ENCODE measurements around the gene PBXIP1. TPM values are rescaled to one million over a fixed set of nuclear protein-coding genes. Genes with fewer than 3 reads are reported as not detected.
A peak's percentile ranks its signal among the peaks of the same experiment; 100 is the strongest.

Gene PBXIP1
- total and polyA plus RNA-seq, 2 of the 13 experiments (the other 11 are each of a cell fraction or from before 2014, with no cell fraction given), result 16.3 to 31.9 TPM

DNA sequence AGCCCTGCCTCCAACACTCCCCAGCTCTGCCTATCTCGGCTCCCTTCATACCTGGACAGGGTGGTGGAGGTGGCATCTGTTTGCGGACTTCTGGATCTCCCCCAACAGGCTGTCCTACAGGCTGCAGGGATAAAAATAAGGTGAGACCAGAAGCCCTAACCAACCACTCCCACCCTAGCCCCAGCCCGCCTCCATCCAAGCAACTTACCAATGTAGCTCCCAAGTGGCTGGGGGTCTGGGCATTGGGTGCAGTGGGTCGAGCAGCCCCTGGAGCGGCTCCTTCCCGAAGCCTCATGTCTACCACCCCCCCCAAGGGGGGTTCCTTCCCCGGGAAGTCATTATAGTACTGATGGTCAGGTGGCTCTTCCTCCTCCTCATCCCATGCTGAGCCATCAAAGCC is 10.2 kb upstream of the PBXIP1 start:
- DNase-seq (ENCODE audit: low spot score) (no peak), ATAC-seq (no peak), FAIRE-seq (no peak)
- Histone ChIP-seq H3K27me3 (ENCODE audit: control insufficient read depth in 1 of 2, insufficient read depth in 2 of 2, low read length in 2 of 2) (no peaks in the 10 kb centered on the region; a peak in 1 of 5 replicates), H3K9ac (ENCODE audit: insufficient read depth, low read depth, low read length) (no peak overlapping the region), H3K27ac (ENCODE audit: extremely low read length, insufficient read depth, low read length) (no peak overlapping the region), H3K9me3 (ENCODE audit: low read length) (no peaks in the 10 kb centered on the region), H3K36me3 (replicated peaks in 1 of 2; ENCODE audit: control insufficient read depth in 1 of 2, insufficient read depth in 2 of 2, low read length in 2 of 2) (peaks cover 23 to 59% of the 10 kb centered on the region in 2 experiments), H3K4me3 (replicated peaks in 1 of 3; ENCODE audit: insufficient read depth in 1 of 3, low read depth in 2 of 3, low read length in 3 of 3) (no peak overlapping the region), H3K79me2 (ENCODE audit: insufficient read depth, low read length) (peaks cover 44% of the 10 kb centered on the region), H3K4me1 (ENCODE audit: insufficient read depth, low read length) (peaks cover 69% of the 10 kb centered on the region), H4K20me1 (ENCODE audit: insufficient read depth, low read length) (no peaks in the 10 kb centered on the region), H3K4me2 (ENCODE audit: low read depth, low read length) (no peak overlapping the region), H2AFZ (ENCODE audit: low read length) (no peak overlapping the region)
- CTCF ChIA-PET (ENCODE audit: low intra/inter-chr PET ratio, low total read pairs), result no interaction called here
- intact Hi-C loops (cut with micrococcal nuclease; ENCODE audit: unreplicated experiment) (no loop called here), in situ Hi-C loops (cut with HindIII; ENCODE audit: extremely low pct_ligation_motif_present, low pct_unique_long_range_greater_than_20kb) (no loop called here)
- WGBS (ENCODE audit: low lambda C conversion rate), result 91% methylated on average over 4 of the region's 7 CpGs
- TF ChIP-seq HNF4A (CRISPR knock-in tag; IDR thresholded peaks at IDR 0.05) (no peak), NFYB (CRISPR knock-in tag; IDR thresholded peaks at IDR 0.05) (no peak)
- TF ChIP-seq, protein P1, sequence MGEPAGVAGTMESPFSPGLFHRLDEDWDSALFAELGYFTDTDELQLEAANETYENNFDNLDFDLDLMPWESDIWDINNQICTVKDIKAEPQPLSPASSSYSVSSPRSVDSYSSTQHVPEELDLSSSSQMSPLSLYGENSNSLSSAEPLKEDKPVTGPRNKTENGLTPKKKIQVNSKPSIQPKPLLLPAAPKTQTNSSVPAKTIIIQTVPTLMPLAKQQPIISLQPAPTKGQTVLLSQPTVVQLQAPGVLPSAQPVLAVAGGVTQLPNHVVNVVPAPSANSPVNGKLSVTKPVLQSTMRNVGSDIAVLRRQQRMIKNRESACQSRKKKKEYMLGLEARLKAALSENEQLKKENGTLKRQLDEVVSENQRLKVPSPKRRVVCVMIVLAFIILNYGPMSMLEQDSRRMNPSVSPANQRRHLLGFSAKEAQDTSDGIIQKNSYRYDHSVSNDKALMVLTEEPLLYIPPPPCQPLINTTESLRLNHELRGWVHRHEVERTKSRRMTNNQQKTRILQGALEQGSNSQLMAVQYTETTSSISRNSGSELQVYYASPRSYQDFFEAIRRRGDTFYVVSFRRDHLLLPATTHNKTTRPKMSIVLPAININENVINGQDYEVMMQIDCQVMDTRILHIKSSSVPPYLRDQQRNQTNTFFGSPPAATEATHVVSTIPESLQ (CRISPR knock-in tag; conservative IDR thresholded peaks at IDR 0.05), result no peak
- BruUV-seq (replicated peaks), result no TSS peak
- POLR2A ChIA-PET, result interaction anchor here (1.8 to 8.3 kb wide), 2 partner anchors 7 to 30 kb away, joined by 5 to 148 read pairs; partner anchors contain the start of genes CKS1B, PMVK and SHC1

DNA sequence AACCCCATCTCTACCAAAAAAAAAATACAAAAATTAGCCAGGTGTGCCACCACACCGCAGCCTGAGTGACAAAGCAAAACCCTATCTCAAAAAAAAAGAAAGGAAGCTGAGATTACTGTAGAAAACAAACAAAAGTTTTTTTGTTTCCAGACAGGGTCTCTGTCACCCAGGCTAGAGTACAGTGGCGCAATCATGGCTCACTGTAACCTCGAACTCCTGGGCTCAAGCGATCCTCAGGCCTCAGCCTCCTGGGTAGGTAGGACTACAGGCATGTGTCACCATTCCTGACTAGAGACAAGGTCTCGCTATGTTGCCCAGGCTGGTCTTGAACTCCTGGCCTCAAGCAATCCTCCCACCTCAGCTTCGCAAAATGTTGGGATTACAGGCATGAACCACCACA is 8.5 kb upstream of the PBXIP1 start:
- no peaks in the 10 kb centered on the region; a peak in 1 of 5 replicates for H3K27me3 ChIP-seq (ENCODE audit: control insufficient read depth in 1 of 2, insufficient read depth in 2 of 2, low read length in 2 of 2)
- H3K4me3 ChIP-seq (replicated peaks in 1 of 3; ENCODE audit: insufficient read depth in 1 of 3, low read depth in 2 of 3, low read length in 3 of 3), result no peak overlapping the region
- intact Hi-C loops (cut with micrococcal nuclease; ENCODE audit: unreplicated experiment) (no loop called here), in situ Hi-C loops (cut with HindIII; ENCODE audit: extremely low pct_ligation_motif_present, low pct_unique_long_range_greater_than_20kb) (loop anchor here (5.0 kb wide), 1 partner anchor 33 kb away; no protein-coding TSS in a partner anchor)
- H3K79me2 ChIP-seq (ENCODE audit: insufficient read depth, low read length), result peaks cover 35% of the 10 kb centered on the region
- BruUV-seq (replicated peaks), result no TSS peak
- ChIA-PET POLR2A (interaction anchor here (0.7 to 8.3 kb wide), 5 partner anchors 9 to 28 kb away, joined by 3 to 148 read pairs (median 5); partner anchors contain the start of genes CKS1B, FLAD1, PBXIP1 and PMVK), CTCF (ENCODE audit: low intra/inter-chr PET ratio, low total read pairs) (no interaction called here)
- H3K4me1 ChIP-seq (ENCODE audit: insufficient read depth, low read length), result peaks cover 60% of the 10 kb centered on the region
- no peak overlapping the region for H2AFZ ChIP-seq (ENCODE audit: low read length)
- no peak for ATAC-seq
- WGBS (ENCODE audit: low lambda C conversion rate), result 74% methylated on average over 6 of the region's 6 CpGs
- H3K9me3 ChIP-seq (ENCODE audit: low read length), result no peaks in the 10 kb centered on the region
- peaks cover 23 to 62% of the 10 kb centered on the region in 2 experiments for H3K36me3 ChIP-seq (replicated peaks in 1 of 2; ENCODE audit: control insufficient read depth in 1 of 2, insufficient read depth in 2 of 2, low read length in 2 of 2)
- H4K20me1 ChIP-seq (ENCODE audit: insufficient read depth, low read length), result no peaks in the 10 kb centered on the region
- FAIRE-seq, result no peak
- no peak for DNase-seq (ENCODE audit: low spot score)
- no peak overlapping the region for H3K9ac ChIP-seq (ENCODE audit: insufficient read depth, low read depth, low read length)
- H3K27ac ChIP-seq (ENCODE audit: extremely low read length, insufficient read depth, low read length), result peak overlapping the region; percentile 51
- no peak overlapping the region for H3K4me2 ChIP-seq (ENCODE audit: low read depth, low read length)
- no peak for TF ChIP-seq ZNF569 (CRISPR knock-in tag; IDR thresholded peaks at IDR 0.05; ENCODE audit: borderline replicate concordance)
- TF ChIP-seq, protein P2, sequence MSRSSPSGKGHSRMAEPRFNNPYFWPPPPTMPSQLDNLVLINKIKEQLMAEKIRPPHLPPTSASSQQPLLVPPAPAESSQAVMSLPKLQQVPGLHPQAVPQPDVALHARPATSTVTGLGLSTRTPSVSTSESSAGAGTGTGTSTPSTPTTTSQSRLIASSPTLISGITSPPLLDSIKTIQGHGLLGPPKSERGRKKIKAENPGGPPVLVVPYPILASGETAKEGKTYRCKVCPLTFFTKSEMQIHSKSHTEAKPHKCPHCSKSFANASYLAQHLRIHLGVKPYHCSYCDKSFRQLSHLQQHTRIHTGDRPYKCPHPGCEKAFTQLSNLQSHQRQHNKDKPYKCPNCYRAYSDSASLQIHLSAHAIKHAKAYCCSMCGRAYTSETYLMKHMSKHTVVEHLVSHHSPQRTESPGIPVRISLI (CRISPR knock-in tag; IDR thresholded peaks at IDR 0.05; ENCODE audit: borderline replicate concordance), result 0 out of 2 replicates have a peak, but pooled peaks have one; percentile 21
- TF ChIP-seq, protein P3, sequence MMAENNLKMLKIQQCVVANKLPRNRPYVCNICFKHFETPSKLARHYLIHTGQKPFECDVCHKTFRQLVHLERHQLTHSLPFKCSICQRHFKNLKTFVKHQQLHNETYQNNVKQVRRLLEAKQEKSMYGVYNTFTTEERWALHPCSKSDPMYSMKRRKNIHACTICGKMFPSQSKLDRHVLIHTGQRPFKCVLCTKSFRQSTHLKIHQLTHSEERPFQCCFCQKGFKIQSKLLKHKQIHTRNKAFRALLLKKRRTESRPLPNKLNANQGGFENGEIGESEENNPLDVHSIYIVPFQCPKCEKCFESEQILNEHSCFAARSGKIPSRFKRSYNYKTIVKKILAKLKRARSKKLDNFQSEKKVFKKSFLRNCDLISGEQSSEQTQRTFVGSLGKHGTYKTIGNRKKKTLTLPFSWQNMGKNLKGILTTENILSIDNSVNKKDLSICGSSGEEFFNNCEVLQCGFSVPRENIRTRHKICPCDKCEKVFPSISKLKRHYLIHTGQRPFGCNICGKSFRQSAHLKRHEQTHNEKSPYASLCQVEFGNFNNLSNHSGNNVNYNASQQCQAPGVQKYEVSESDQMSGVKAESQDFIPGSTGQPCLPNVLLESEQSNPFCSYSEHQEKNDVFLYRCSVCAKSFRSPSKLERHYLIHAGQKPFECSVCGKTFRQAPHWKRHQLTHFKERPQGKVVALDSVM (CRISPR knock-in tag; IDR thresholded peaks at IDR 0.05), result peak; percentile 97
- TF ChIP-seq CEBPB (IDR thresholded peaks at IDR 0.05; ENCODE audit: borderline replicate concordance, low read depth, low read length), result peak; percentile 71
